ENCODE results near the gene CHURC1.

The CHURC1 gene

DNA sequence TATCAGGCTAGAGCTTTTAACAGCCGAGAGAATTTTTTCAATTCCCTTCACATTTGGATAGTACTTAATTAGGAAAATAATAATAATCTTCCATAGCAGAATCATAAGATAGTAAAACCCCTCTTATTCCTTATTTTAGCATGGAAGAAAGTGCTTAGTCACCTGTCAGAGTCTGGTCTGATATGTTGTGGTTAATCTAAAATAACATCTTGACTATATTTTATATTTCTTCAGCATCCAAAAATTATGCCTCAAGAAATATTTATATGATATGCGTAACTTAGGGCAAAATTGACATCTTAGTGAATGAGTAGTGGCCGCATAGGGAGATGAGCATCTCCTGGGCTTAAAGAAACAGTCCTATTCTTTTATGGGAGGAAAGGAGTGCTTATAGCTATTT, 12.8 kb downstream of the CHURC1 start:
- no peak for TF ChIP-seq CTCF (IDR thresholded peaks at IDR 0.05)
- Histone ChIP-seq H3K36me3 (peaks cover 30 to 44% (median 34%) of the 10 kb centered on the region in 3 donors), H3K4me1 (peaks cover 0 to 75% (median 31%) of the 10 kb centered on the region in 4 donors), H3K27me3 (no peaks in the 10 kb centered on the region), H3K27ac (no peak overlapping the region), H3K9me3 (no peaks in the 10 kb centered on the region), H3K4me3 (no peak overlapping the region)
- DNase-seq, result no peak
- intact Hi-C loops (cut with DNase I; ENCODE audit: low total_unique reads), result no loop called here

GRCh38 chr14:64928239-64929013, 14.2 kb downstream of the CHURC1 start:
- no peaks in the 10 kb centered on the region for H3K9me3 ChIP-seq
- peak overlapping the region; percentile 39 to 55 for H3K27ac ChIP-seq
- intact Hi-C loops (cut with DNase I; ENCODE audit: low total_unique reads), result no loop called here
- H3K27me3 ChIP-seq, result no peaks in the 10 kb centered on the region
- TF ChIP-seq CTCF (IDR thresholded peaks at IDR 0.05), result no peak
- peaks cover 38 to 47% (median 43%) of the 10 kb centered on the region in 3 donors for H3K36me3 ChIP-seq
- peaks cover 0 to 83% (median 31%) of the 10 kb centered on the region in 4 donors for H3K4me1 ChIP-seq
- H3K4me3 ChIP-seq, result no peak overlapping the region
- DNase-seq, result no peak

DNA sequence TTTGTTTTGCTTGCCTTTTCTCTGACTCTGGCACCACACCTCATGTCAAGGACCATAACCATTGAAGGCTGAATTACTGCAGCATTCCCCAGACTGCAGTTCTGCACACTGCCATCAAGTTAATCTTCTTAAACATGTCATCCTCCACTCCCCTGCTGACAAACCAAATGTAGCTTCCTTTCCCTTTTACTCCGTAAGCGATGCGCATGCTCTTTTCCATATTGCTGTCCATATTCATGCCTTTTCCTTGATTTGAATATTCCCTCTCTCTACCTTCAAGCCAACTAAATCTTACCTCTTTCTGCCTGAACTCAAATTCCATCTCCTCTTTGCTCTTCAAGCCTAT, 14.7 kb downstream of the CHURC1 start:
- peak overlapping the region; percentile 39 to 55 for H3K27ac ChIP-seq
- H3K27me3 ChIP-seq, result no peaks in the 10 kb centered on the region
- H3K4me1 ChIP-seq, result peaks cover 0 to 83% (median 34%) of the 10 kb centered on the region in 4 donors
- H3K9me3 ChIP-seq, result no peaks in the 10 kb centered on the region
- H3K4me3 ChIP-seq, result no peak overlapping the region
- no peak for DNase-seq
- intact Hi-C loops (cut with DNase I; ENCODE audit: low total_unique reads), result no loop called here
- TF ChIP-seq CTCF (IDR thresholded peaks at IDR 0.05), result no peak
- peaks cover 40 to 46% (median 45%) of the 10 kb centered on the region in 3 donors for H3K36me3 ChIP-seq

DNA sequence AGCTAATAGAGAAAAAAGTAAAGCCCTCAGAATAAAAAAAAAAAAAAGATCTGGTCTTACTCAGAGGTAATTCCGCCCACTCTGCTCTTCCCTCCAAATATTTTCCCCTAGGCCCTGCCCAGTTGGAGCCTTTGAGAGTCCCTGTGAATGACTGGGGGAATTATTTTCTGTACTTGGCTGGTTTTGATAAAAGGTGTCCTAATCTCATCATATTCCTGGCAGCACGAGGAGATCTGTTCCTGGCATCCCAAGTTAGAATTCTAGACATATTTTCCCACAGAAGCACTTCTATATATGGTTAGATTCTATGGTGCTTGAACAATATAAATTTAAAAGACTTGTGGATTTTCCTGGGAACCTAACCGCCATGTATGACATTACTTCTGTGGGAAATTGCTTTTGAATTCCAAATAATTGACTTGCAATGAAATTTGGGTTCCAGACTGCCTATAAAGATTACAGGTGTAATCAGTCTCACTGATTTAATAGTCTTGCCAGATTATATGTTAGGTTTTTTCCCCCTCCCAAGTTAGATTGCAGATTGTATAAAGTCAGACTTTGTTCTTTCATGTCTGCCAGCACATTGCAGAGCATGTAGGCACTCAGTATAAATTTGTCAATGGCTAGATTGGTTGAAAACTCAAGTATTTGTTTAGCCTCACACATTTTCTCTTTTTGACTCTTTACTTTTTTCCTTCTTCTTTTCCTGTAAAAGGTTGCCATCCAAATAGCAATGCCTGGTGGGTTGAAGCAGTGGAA, 16.0 kb downstream of the CHURC1 start:
- Histone ChIP-seq H3K36me3 (peaks cover 32 to 39% (median 32%) of the 10 kb centered on the region in 3 donors), H3K4me1 (peaks cover 0 to 83% (median 43%) of the 10 kb centered on the region in 4 donors), H3K9me3 (no peaks in the 10 kb centered on the region), H3K4me3 (no peak overlapping the region), H3K27ac (peak overlapping the region; percentile 39 to 55), H3K27me3 (no peaks in the 10 kb centered on the region)
- TF ChIP-seq CTCF (IDR thresholded peaks at IDR 0.05), result no peak
- intact Hi-C loops (cut with DNase I; ENCODE audit: low total_unique reads), result no loop called here
- no peak for DNase-seq

- intact Hi-C loops (cut with DNase I; ENCODE audit: low total_unique reads), result no loop called here
- no peak for DNase-seq
- TF ChIP-seq CTCF (IDR thresholded peaks at IDR 0.05), result no peak
- Histone ChIP-seq H3K9me3 (no peaks in the 10 kb centered on the region), H3K4me3 (no peak overlapping the region), H3K27ac (peak overlapping the region; percentile 39 to 55), H3K36me3 (peaks cover 29 to 37% (median 31%) of the 10 kb centered on the region in 3 donors), H3K27me3 (no peaks in the 10 kb centered on the region), H3K4me1 (peaks cover 0 to 88% (median 49%) of the 10 kb centered on the region in 4 donors)
Measured at GRCh38 chr14:64931123-64931522, 16.9 kb downstream of the CHURC1 start.
